Loucy (cell line): ENCODE results near the gene CTIF.
A peak's percentile ranks its signal among the peaks of the same experiment; 100 is the strongest.

ENCODE experiments used
- H2AFZ ChIP-seq: fragments of 200-600 bp; sonication (generic); 2 replicates; pipeline ENCODE4 v1.6.0; 2016; ENCODE audit warnings: antibody characterized with exemption, mild to moderate bottlenecking, low read length, moderate library complexity
- H3F3A ChIP-seq: fragments of 200-600 bp; 2 replicates; pipeline ENCODE4 v1.6.0; 2016; ENCODE audit warnings: antibody characterized with exemption, low read depth, mild to moderate bottlenecking
- H3K27me3 ChIP-seq: fragments of 200-600 bp; sonication (generic); 2 replicates; pipeline ENCODE4 v1.6.1; 2014; ENCODE audit warnings: low read length, mild to moderate bottlenecking; ENCODE audit not compliant: insufficient read depth, poor library complexity, severe bottlenecking
- H3K36me3 ChIP-seq: fragments of 200-600 bp; sonication (generic); 2 replicates; pipeline ENCODE4 v1.6.1; 2016; ENCODE audit warnings: low read length; ENCODE audit not compliant: insufficient read depth
- H3K4me1 ChIP-seq: fragments of 200-600 bp; sonication (generic); 2 replicates; pipeline ENCODE4 v1.5.1; 2014; ENCODE audit warnings: low read length, mild to moderate bottlenecking; ENCODE audit not compliant: insufficient read depth, poor library complexity, severe bottlenecking
- H3K4me2 ChIP-seq: fragments of 200-600 bp; sonication (generic); 2 replicates; pipeline ENCODE4 v1.6.0; 2014; ENCODE audit warnings: antibody characterized with exemption, low read length, low read depth, mild to moderate bottlenecking; ENCODE audit not compliant: poor library complexity, severe bottlenecking
- H3K4me3 ChIP-seq: fragments of 200-600 bp; sonication (generic); 2 replicates; pipeline ENCODE4 v1.5.1; 2014; ENCODE audit warnings: low read length, mild to moderate bottlenecking, mixed read lengths; ENCODE audit not compliant: poor library complexity, severe bottlenecking
- H3K79me2 ChIP-seq: fragments of 200-600 bp; sonication (generic); 2 replicates; pipeline ENCODE4 v1.6.1; 2014; ENCODE audit warnings: low read length; ENCODE audit not compliant: insufficient read depth
- H3K9ac ChIP-seq: fragments of 200-600 bp; sonication (generic); 2 replicates; pipeline ENCODE4 v1.6.0; 2014; ENCODE audit warnings: mild to moderate bottlenecking, low read depth, low read length, moderate library complexity; ENCODE audit not compliant: poor library complexity, severe bottlenecking
- H3K9me2 ChIP-seq: fragments of 200-600 bp; sonication (generic); replicated peaks from 2 replicates; pipeline ENCODE4 v1.6.1; 2016; ENCODE audit warnings: low read depth, low read length, mixed read lengths
- H3K9me3 ChIP-seq: fragments of 200-600 bp; sonication (generic); 2 replicates; pipeline ENCODE4 v1.6.1; 2014; ENCODE audit warnings: mild to moderate bottlenecking, antibody characterized with exemption, low read length, low read depth; ENCODE audit not compliant: insufficient read depth
- H4K20me1 ChIP-seq: fragments of 200-600 bp; sonication (generic); 2 replicates; pipeline ENCODE4 v1.6.0; 2014; ENCODE audit warnings: antibody characterized with exemption, low read length, mild to moderate bottlenecking; ENCODE audit not compliant: insufficient read depth, poor library complexity, severe bottlenecking
- CTCF ChIP-seq: fragments of 200-600 bp; sonication (generic); conservative IDR thresholded peaks from 2 replicates; pipeline ENCODE4 v1.5.1; 2014; ENCODE audit warnings: mild to moderate bottlenecking, antibody characterized with exemption, low read length
- EZH2phosphoT487 ChIP-seq: fragments of 200-600 bp; IDR thresholded peaks from 2 replicates; pipeline ENCODE4 v1.6.1; 2018; ENCODE audit warnings: antibody characterized with exemption, mild to moderate bottlenecking, moderate library complexity, borderline replicate concordance

Gene CTIF

GRCh38 chr18:48841381-48842258 is 302.8 kb downstream of the CTIF start:
- Histone ChIP-seq H3K4me3 (no peak overlapping the region), H3F3A (no peaks in the 10 kb centered on the region), H3K36me3 (no peaks in the 10 kb centered on the region), H2AFZ (no peak overlapping the region), H3K4me1 (peaks cover 30% of the 10 kb centered on the region), H3K4me2 (peak overlapping the region; percentile 73), H3K9ac (peak overlapping the region; percentile 16), H3K79me2 (no peaks in the 10 kb centered on the region), H3K9me3 (no peaks in the 10 kb centered on the region), H3K9me2 (no peaks in the 10 kb centered on the region), H3K27me3 (no peaks in the 10 kb centered on the region), H4K20me1 (no peaks in the 10 kb centered on the region)
- TF ChIP-seq EZH2phosphoT487: no peak
- no peak for TF ChIP-seq CTCF

GRCh38 chr18:48842259-48843061 is 303.6 kb downstream of the CTIF start:
- H3F3A ChIP-seq: no peaks in the 10 kb centered on the region

GRCh38 chr18:48843162-48843561 is 304.3 kb downstream of the CTIF start:
- TF ChIP-seq CTCF: no peak
- Histone ChIP-seq H3K27me3 (no peaks in the 10 kb centered on the region), H3F3A (no peaks in the 10 kb centered on the region), H3K36me3 (no peaks in the 10 kb centered on the region), H3K9me2 (no peaks in the 10 kb centered on the region), H3K4me3 (no peak overlapping the region), H3K79me2 (no peaks in the 10 kb centered on the region), H4K20me1 (no peaks in the 10 kb centered on the region), H3K9ac (no peak overlapping the region), H3K4me1 (peaks cover 30% of the 10 kb centered on the region), H2AFZ (no peak overlapping the region), H3K9me3 (no peaks in the 10 kb centered on the region), H3K4me2 (peak overlapping the region; percentile 73)

More at GRCh38 chr18:48842259-48843061, 303.6 kb downstream of the CTIF start:
- Histone ChIP-seq H3K36me3 (no peaks in the 10 kb centered on the region), H3K4me3 (peak overlapping the region; percentile 47), H2AFZ (no peak overlapping the region), H3K4me1 (peaks cover 30% of the 10 kb centered on the region), H3K9me2 (no peaks in the 10 kb centered on the region), H3K27me3 (no peaks in the 10 kb centered on the region), H3K9ac (peak overlapping the region; percentile 16), H3K4me2 (peak overlapping the region; percentile 73), H4K20me1 (no peaks in the 10 kb centered on the region), H3K79me2 (no peaks in the 10 kb centered on the region), H3K9me3 (no peaks in the 10 kb centered on the region)
- TF ChIP-seq CTCF (no peak), EZH2phosphoT487 (no peak)
